ENCODE results near the gene RESF1.

RESF1 gene

GRCh38 chr12:31951939-31952338 lies 7.3 kb upstream of the RESF1 start:
- TF ChIP-seq CTCF (IDR thresholded peaks at IDR 0.05) = no peak

- TF ChIP-seq CTCF (IDR thresholded peaks at IDR 0.05) = no peak
Measured at GRCh38 chr12:31952418-31952817, 6.8 kb upstream of the RESF1 start.

- TF ChIP-seq CTCF (IDR thresholded peaks at IDR 0.05) = no peak
Measured at GRCh38 chr12:31954925-31955858, 4.0 kb upstream of the RESF1 start.

- TF ChIP-seq CTCF (IDR thresholded peaks at IDR 0.05) = no peak
Measured at GRCh38 chr12:31958569-31959160, 550 bp upstream of the RESF1 start.

- TF ChIP-seq CTCF (IDR thresholded peaks at IDR 0.05) = peak; percentile 49
Measured at GRCh38 chr12:31959701-31960391, 631 bp downstream of the RESF1 start.

GRCh38 chr12:31961137-31961536 lies 1.9 kb downstream of the RESF1 start:
- no peak for TF ChIP-seq CTCF (IDR thresholded peaks at IDR 0.05)

- TF ChIP-seq CTCF (IDR thresholded peaks at IDR 0.05) = no peak
Measured at GRCh38 chr12:31962076-31962475, 2.9 kb downstream of the RESF1 start.
